PC-9 (cell line): ENCODE results near the gene SLC12A2.

Experiments used
- CTCF ChIP-seq: fragments of 200-600 bp; sonication (generic); conservative IDR thresholded peaks from 2 replicates; pipeline ENCODE4 v1.6.1; 2017; ENCODE audit warnings: mixed run types, antibody characterized with exemption, mild to moderate bottlenecking, moderate library complexity
- EZH2 ChIP-seq: fragments of 200-600 bp; sonication (generic); IDR thresholded peaks from 2 replicates; pipeline ENCODE4 v1.8.0; 2017; ENCODE audit warnings: antibody characterized with exemption, low read depth

- TF ChIP-seq CTCF = no peak
- no peak for TF ChIP-seq EZH2
Observed at GRCh38 chr5:128038643-128039042, 44.9 kb upstream of the SLC12A2 start.
